Naive B cell (primary cell): ENCODE results near the gene ZNF415. TPM values are rescaled to one million over a fixed set of nuclear protein-coding genes. Genes with fewer than 3 reads are reported as not detected.
"Not testable (repeated sequence)": the region's sequence is repeated elsewhere in the genome, so short reads cannot be mapped to it uniquely, and the experiment has no call there.

Experiments
- ATAC-seq, 2 donors: fragments of 150-1000 bp; cut with Tn5 transposase; 2 replicates each; pipeline ENCODE4 v1.10.0; 2021; ENCODE audit warnings: low read depth in 2 of 2, mild to moderate bottlenecking in 2 of 2, moderate library complexity in 2 of 2
- DNase-seq: peaks from one replicate; pipeline ENCODE4 v3.0.0; 2022
- H3K27ac Mint-ChIP-seq, 6 donors: one replicate each; pipeline ENCODE4 v1.8.0; 2020 to 2022; ENCODE audit warnings: mild to moderate bottlenecking in 6 of 6, mixed read lengths in 6 of 6, moderate library complexity in 5 of 6, inconsistent platforms in 2 of 6
- H3K27me3 Mint-ChIP-seq, 3 donors: one replicate each; pipeline ENCODE4 v1.8.0; 2021 to 2022; ENCODE audit warnings: mixed read lengths in 3 of 3, mild to moderate bottlenecking in 1 of 3
- H3K36me3 Mint-ChIP-seq, 2 donors: one replicate each; pipeline ENCODE4 v1.8.0; 2020 to 2022; ENCODE audit warnings: mixed read lengths in 2 of 2, inconsistent platforms in 1 of 2, mild to moderate bottlenecking in 1 of 2
- H3K4me1 Mint-ChIP-seq, 3 donors: one replicate each; pipeline ENCODE4 v1.8.0; 2020 to 2022; ENCODE audit warnings: mixed read lengths in 3 of 3, inconsistent platforms in 1 of 3, mild to moderate bottlenecking in 1 of 3, moderate library complexity in 1 of 3
- H3K4me3 Mint-ChIP-seq, 8 donors: one replicate each; pipeline ENCODE4 v1.8.0; 2020 to 2022; ENCODE audit warnings: mild to moderate bottlenecking in 8 of 8, mixed read lengths in 8 of 8, moderate library complexity in 8 of 8, inconsistent platforms in 2 of 8
- H3K9me3 Mint-ChIP-seq, 7 donors: one replicate each; pipeline ENCODE4 v1.8.0; 2020 to 2022; ENCODE audit warnings: mixed read lengths in 7 of 7, mild to moderate bottlenecking in 5 of 7, inconsistent platforms in 2 of 7, moderate library complexity in 1 of 7
- polyA plus RNA-seq, 6 donors: library from polyadenylated mRNA; unstranded; fragments of 300-500 nt; fragmentation: Illumina TruSeq; gene quantifications; one replicate each; pipeline ENCODE4 v1.2.3, GENCODE V29; 2021; ENCODE audit warnings: low read depth in 6 of 6

Gene ZNF415
- polyA plus RNA-seq, 6 donors from 2014 or later, result 4.6 to 22.2 (median 6.8) TPM

DNA sequence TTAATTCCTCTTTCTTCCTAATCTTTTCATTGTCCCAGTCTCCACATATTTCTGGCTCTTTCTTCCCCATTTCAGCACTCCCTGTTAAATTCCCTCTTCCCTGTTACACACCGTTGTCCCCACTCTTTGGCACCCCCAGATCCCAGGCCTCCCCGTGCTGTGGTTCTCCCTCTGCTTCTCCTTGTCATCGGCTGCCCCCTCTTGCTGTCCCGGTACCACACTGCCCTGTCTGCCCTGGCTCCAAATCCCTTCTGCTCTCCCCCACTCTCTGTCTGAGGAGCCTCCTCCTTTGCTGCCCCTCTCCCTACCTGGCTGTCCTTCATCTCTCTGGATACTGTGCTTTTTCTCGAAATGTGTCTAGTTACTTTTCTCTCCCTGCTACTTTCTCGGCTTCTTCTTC, 983 bp downstream of the ZNF415 start:
- peak overlapping the region; percentile 71 to 97 (median 91) for H3K4me3 Mint-ChIP-seq

DNA sequence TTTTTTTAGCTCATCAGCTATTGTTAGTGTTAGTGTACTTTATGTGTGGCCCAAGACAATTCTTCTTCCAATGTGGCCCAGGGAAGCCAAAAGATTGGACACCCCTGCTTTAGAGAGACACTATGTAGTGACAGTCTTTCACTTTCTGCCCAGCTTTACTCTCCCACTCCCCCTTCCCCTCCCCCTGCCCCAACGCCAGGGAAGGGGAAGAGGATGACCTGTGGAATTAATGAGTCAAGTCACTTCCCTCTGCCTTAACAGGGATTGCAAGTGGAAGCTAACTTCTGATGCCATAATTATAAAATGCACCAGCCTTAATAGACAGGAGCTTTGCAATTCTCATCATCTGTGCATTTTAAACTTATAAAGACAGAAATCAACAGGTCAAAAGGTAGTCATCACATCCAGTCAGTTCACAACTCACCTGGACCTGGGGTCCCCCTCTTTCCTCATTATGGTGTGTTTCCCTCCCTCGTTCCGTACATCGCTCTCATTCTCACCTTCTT, 1.6 kb downstream of the ZNF415 start:
- Mint-ChIP-seq H3K9me3 (peaks cover 0 to 25% (median 12%) of the 10 kb centered on the region in 7 donors), H3K4me3 (peak overlapping the region in 7 of 8 donors; percentile 10 to 97 (median 87)), H3K27ac (peak overlapping the region in 2 of 6 donors; percentile 1 to 89), H3K4me1 (peaks cover 10 to 30% (median 26%) of the 10 kb centered on the region in 3 donors), H3K27me3 (no peaks in the 10 kb centered on the region), H3K36me3 (peaks cover 0 to 26% of the 10 kb centered on the region in 2 donors)
- no peak for DNase-seq
- no peak for ATAC-seq

More for the DNA sequence above, 983 bp downstream of the ZNF415 start:
- Mint-ChIP-seq H3K27me3 (no peaks in the 10 kb centered on the region), H3K27ac (peak overlapping the region in 4 of 6 donors; percentile 78 to 94 (median 90)), H3K36me3 (peaks cover 0 to 26% of the 10 kb centered on the region in 2 donors), H3K4me1 (peaks cover 10 to 30% (median 26%) of the 10 kb centered on the region in 3 donors), H3K9me3 (peaks cover 0 to 31% (median 18%) of the 10 kb centered on the region in 7 donors)
- ATAC-seq, result no peak
- no peak for DNase-seq

DNA sequence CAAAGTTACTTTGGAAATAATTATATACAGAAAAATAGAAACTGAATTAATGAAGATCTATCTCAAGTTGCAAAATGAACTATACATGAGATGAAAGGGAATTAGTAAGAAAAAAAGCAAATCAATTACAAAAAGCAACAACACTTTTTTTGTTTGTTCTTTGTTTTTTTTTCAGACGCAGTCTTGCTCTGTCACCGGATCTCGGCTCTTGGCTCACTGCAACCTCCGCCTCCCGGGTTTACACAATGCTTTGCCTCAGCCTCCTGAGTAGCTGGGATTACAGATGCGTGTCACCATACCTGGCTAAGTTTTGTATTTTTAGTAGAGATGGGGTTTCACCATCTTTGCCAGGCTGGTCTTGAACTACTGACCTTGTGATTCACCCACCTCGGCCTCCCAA, 2.2 kb downstream of the ZNF415 start:
- Mint-ChIP-seq H3K9me3 (peaks cover 0 to 21% (median 8%) of the 10 kb centered on the region in 7 donors), H3K36me3 (peaks cover 0 to 26% of the 10 kb centered on the region in 2 donors), H3K4me1 (peaks cover 10 to 30% (median 26%) of the 10 kb centered on the region in 3 donors), H3K27ac (no peak overlapping the region), H3K27me3 (no peaks in the 10 kb centered on the region), H3K4me3 (peak overlapping the region in 3 of 8 donors; percentile 36 to 54 (median 52))
- DNase-seq, result no peak
- no peak for ATAC-seq

DNA sequence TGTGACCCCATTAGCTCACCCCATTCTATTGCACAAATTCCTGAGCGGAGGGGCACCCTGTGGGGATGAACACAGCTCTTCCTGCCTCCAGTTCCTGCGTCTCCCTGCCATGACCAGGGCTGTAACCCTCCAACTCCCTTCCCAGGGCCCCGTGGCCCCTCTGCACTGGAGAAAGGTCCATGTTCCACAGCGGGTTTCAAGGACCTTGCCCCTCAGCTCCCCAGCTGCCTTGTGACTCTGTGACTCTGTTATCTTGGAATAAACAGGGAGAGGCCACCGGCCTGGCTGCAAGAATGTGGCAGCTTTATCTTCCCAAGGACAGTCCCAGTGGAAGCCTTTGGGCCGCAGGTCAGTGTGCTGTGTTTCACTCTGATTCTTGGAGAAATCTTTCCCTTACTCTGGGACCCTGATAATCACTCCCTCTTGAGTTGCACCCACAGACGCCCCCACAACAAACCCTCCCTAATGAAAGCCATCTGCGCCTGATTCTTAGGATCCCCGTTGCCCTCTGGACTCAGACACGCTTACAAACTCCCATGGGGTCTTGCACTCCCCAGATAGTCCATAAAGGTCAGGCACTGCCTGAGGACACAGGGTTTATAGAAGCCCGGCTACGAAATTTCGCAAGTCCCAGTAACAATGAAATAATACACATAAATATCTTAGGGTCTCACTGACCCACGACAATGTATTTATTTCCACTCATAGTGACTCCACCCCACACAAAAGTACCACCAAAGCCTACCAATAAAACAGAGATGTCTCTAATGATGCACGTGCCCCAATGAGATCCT, 5.8 kb downstream of the ZNF415 start:
- not testable (repeated sequence) for H3K4me3 Mint-ChIP-seq, DNase-seq, H3K27me3 Mint-ChIP-seq, ATAC-seq, H3K27ac Mint-ChIP-seq, H3K9me3 Mint-ChIP-seq
- H3K36me3 Mint-ChIP-seq, result peaks cover 0 to 35% of the 10 kb centered on the region in 2 donors
- H3K4me1 Mint-ChIP-seq, result peaks cover 12 to 38% (median 15%) of the 10 kb centered on the region in 3 donors

GRCh38 chr19:53123400-53123799, 9.3 kb downstream of the ZNF415 start:
- H3K4me3 Mint-ChIP-seq, result no peak overlapping the region
- ATAC-seq, result no peak
- H3K36me3 Mint-ChIP-seq, result peaks cover 5 to 32% of the 10 kb centered on the region in 2 donors
- no peak for DNase-seq
- peaks cover 0 to 19% (median 5%) of the 10 kb centered on the region in 3 donors for H3K4me1 Mint-ChIP-seq
- peak overlapping the region in 2 of 6 donors; percentile 3 to 33 for H3K27ac Mint-ChIP-seq
- peaks cover 0 to 20% (median 11%) of the 10 kb centered on the region in 7 donors for H3K9me3 Mint-ChIP-seq
- no peaks in the 10 kb centered on the region for H3K27me3 Mint-ChIP-seq

DNA sequence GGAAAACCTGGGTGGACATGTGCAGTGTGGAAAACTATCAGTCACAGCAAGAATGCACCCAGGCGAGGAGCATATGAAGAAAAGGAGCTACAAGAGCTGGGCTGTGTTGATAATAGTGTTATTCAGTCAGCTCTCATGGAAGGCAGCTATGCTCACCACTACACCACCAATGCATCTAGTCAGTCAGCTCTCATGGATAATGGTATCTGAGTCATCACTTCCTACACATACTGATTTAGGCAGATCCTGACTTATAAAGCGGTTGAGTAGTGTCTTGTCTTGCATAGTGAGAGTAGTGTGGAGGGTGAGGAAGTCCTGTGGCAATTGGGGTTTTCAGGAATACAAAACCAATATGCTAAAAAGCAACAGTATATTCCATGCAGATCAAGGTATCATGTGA, 20.4 kb downstream of the ZNF415 start:
- Mint-ChIP-seq H3K27ac (peak overlapping the region in 1 of 6 donors; percentile 77), H3K9me3 (peaks cover 10 to 60% (median 52%) of the 10 kb centered on the region in 7 donors), H3K36me3 (peaks cover 51 to 59% of the 10 kb centered on the region in 2 donors), H3K4me1 (no peaks in the 10 kb centered on the region), H3K4me3 (no peak overlapping the region), H3K27me3 (no peaks in the 10 kb centered on the region)
- ATAC-seq (no peak), DNase-seq (no peak)

DNA sequence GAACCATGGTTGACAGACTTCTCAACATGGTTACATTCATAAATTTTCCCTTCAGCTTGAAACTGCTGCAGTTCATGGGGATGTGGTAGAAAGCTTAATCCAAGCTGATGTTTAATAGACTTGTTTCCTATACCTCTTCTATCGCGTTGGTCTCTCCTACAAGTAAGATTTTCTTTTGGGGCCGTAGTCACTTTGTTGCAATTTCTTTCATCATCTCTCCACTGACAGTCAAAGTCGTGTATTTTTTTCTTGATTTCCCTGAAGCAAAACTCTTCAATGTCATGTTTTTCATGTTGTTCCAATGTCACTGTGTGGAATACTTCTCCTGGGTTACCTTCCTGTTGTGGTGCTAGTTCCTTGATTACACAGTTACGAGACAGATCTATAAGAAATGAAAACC, 23.2 kb downstream of the ZNF415 start:
- Mint-ChIP-seq H3K4me1 (no peaks in the 10 kb centered on the region), H3K27ac (no peak overlapping the region), H3K36me3 (peaks cover 27 to 32% of the 10 kb centered on the region in 2 donors), H3K27me3 (no peaks in the 10 kb centered on the region), H3K9me3 (peaks cover 4 to 45% (median 31%) of the 10 kb centered on the region in 7 donors), H3K4me3 (peak overlapping the region in 1 of 8 donors; percentile 27)
- DNase-seq (no peak), ATAC-seq (no peak)

DNA sequence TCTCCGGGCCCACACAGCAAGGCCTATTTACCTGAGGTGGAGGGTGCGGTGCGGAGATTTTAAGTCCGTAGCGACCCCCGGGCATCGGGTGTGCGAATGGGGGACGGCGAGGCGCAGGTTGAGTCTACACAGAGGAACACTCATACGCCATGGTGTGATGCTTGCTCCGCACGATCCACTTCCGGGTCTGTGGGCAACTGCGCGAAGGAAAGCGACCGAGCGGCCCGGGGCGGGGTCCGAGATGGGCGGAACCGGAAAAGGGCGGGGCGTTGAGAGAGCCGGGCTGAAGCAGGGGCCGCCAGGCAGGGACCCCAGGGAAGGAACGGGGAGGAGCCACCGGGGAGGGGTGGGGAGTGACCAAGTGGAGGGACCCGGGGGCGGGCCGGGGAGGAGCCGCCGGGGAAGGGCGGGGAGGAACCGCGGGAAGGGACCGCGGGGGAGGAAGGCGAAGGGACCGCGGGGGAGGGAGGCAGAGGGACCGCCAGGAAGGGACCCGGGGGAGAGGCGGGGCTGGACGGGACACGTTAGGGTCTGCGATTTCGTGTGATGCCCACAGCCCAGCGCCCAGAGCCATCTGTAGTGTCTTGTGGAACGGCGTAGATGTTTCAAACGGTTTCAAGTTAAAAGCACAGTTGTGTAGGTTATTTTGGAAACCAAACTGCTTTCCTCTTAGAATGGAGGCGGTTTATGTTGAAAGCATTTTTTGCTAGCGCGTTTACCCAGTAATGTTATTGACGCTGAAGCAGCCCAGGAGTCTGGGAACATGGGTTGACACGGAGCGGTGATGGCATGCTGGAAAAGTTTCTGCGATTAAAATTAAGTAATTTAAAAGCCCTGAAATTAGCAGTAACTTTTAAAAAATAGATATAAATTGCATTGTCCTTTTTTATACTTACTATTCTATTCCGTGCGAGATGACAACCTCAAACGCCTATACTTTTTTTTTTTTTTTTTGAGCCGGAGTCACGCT, 29.2 kb downstream of the ZNF415 start, which contains the start of gene ZNF160:
Gene ZNF160 (minus strand): TSS at position 189 of the 970 bp plus-strand sequence. CDS start 17,146 bp downstream, outside the sequence.
- peaks cover 20 to 47% (median 22%) of the 10 kb centered on the region in 3 donors for H3K4me1 Mint-ChIP-seq
- peaks cover 0 to 16% (median 6%) of the 10 kb centered on the region in 7 donors for H3K9me3 Mint-ChIP-seq
- H3K4me3 Mint-ChIP-seq, result peak within 1 kb of the TSS; percentile 87 to 99 (median 96)
- H3K27ac Mint-ChIP-seq, result peak within 1 kb of the TSS; percentile 90 to 98 (median 96)
- DNase-seq, result peak; percentile 98
- peak; percentile 92 for ATAC-seq
- H3K27me3 Mint-ChIP-seq, result no peaks in the 10 kb centered on the region
- peaks cover 6 to 12% of the 10 kb centered on the region in 2 donors for H3K36me3 Mint-ChIP-seq

- peak; percentile 6 to 18 for ATAC-seq
- peak; percentile 28 for DNase-seq
- H3K4me1 Mint-ChIP-seq, result peaks cover 24 to 53% (median 27%) of the 10 kb centered on the region in 3 donors
Observed at GRCh38 chr19:53102756-53103233, 29.9 kb downstream of the ZNF415 start.

GRCh38 chr19:53102206-53102755, 30.4 kb downstream of the ZNF415 start:
- DNase-seq (no peak), ATAC-seq (no peak)
- H3K4me1 Mint-ChIP-seq, result peaks cover 28 to 58% (median 33%) of the 10 kb centered on the region in 3 donors
- peaks cover 15 to 22% of the 10 kb centered on the region in 2 donors for H3K36me3 Mint-ChIP-seq
- H3K27me3 Mint-ChIP-seq, result no peaks in the 10 kb centered on the region
- peak overlapping the region; percentile 69 to 98 (median 95) for H3K27ac Mint-ChIP-seq
- H3K9me3 Mint-ChIP-seq, result peaks cover 0 to 7% (median 1%) of the 10 kb centered on the region in 7 donors
- peak overlapping the region; percentile 87 to 99 (median 96) for H3K4me3 Mint-ChIP-seq

More at GRCh38 chr19:53102756-53103233, 29.9 kb downstream of the ZNF415 start:
- peak overlapping the region; percentile 87 to 99 (median 96) for H3K4me3 Mint-ChIP-seq
- H3K27me3 Mint-ChIP-seq, result no peaks in the 10 kb centered on the region
- peaks cover 10 to 17% of the 10 kb centered on the region in 2 donors for H3K36me3 Mint-ChIP-seq
- peak overlapping the region; percentile 90 to 98 (median 96) for H3K27ac Mint-ChIP-seq
- peaks cover 0 to 11% (median 1%) of the 10 kb centered on the region in 7 donors for H3K9me3 Mint-ChIP-seq

GRCh38 chr19:53101518-53101917, 31.2 kb downstream of the ZNF415 start:
- Mint-ChIP-seq H3K36me3 (peaks cover 17 to 23% of the 10 kb centered on the region in 2 donors), H3K27ac (peak overlapping the region in 5 of 6 donors; percentile 75 to 96 (median 90)), H3K4me3 (peak overlapping the region; percentile 75 to 99 (median 94)), H3K9me3 (peaks cover 0 to 2% (median under 1%) of the 10 kb centered on the region in 7 donors), H3K27me3 (no peaks in the 10 kb centered on the region), H3K4me1 (peaks cover 30 to 60% (median 36%) of the 10 kb centered on the region in 3 donors)
- ATAC-seq (no peak), DNase-seq (no peak)

- not testable (repeated sequence) for ATAC-seq, H3K27me3 Mint-ChIP-seq, H3K9me3 Mint-ChIP-seq, DNase-seq, H3K27ac Mint-ChIP-seq
- peaks cover 36 to 58% (median 43%) of the 10 kb centered on the region in 3 donors for H3K4me1 Mint-ChIP-seq
- H3K4me3 Mint-ChIP-seq, result peak overlapping the region in 2 of 8 donors; percentile 58 to 67
- peaks cover 22 to 30% of the 10 kb centered on the region in 2 donors for H3K36me3 Mint-ChIP-seq
Observed at GRCh38 chr19:53098570-53098969, 34.1 kb downstream of the ZNF415 start.
